ENCODE data around the gene TSPO. TPM values are rescaled to one million over a fixed set of nuclear protein-coding genes. Genes with fewer than 3 reads are reported as not detected.
"Not testable (repeated sequence)": the region's sequence is repeated elsewhere in the genome, so short reads cannot be mapped to it uniquely, and the experiment has no call there.

The TSPO gene
- total RNA-seq, 2 donors from 2014 or later, result 266 to 426 TPM

- Histone ChIP-seq H3K27ac (no peak overlapping the region), H3K9me3 (no peaks in the 10 kb centered on the region), H3K9ac (ENCODE audit: low read depth in 2 of 2, low read length in 2 of 2) (no peak overlapping the region), H3K27me3 (no peaks in the 10 kb centered on the region), H3K36me3 (peaks cover 3% of the 10 kb centered on the region), H3K4me1 (peaks cover 2% of the 10 kb centered on the region), H3K4me3 (no peak overlapping the region)
- intact Hi-C loops (cut with DNase I), result no loop called here
- no peak for DNase-seq
- TF ChIP-seq CTCF (IDR thresholded peaks at IDR 0.05), result no peak
Observed at GRCh38 chr22:43136801-43137200, 14.6 kb upstream of the TSPO start.

GRCh38 chr22:43142880-43143562 lies 8.3 kb upstream of the TSPO start, which contains the start of gene MCAT:
Gene MCAT (minus strand): TSS chr22:43143398. CDS start chr22:43143348, 50 bp downstream.
- H3K27me3 ChIP-seq, result no peaks in the 10 kb centered on the region
- H3K27ac ChIP-seq, result peak within 1 kb of the TSS; percentile 49
- no peaks in the 10 kb centered on the region for H3K36me3 ChIP-seq
- intact Hi-C loops (cut with DNase I), result no loop called here
- DNase-seq, result peak; percentile 85
- peaks cover 8% of the 10 kb centered on the region for H3K4me1 ChIP-seq
- peak within 1 kb of the TSS; percentile 79 to 91 for H3K9ac ChIP-seq (ENCODE audit: low read depth in 2 of 2, low read length in 2 of 2)
- no peaks in the 10 kb centered on the region for H3K9me3 ChIP-seq
- H3K4me3 ChIP-seq, result peak within 1 kb of the TSS; percentile 91
- TF ChIP-seq CTCF (IDR thresholded peaks at IDR 0.05), result no peak

- H3K36me3 ChIP-seq, result no peaks in the 10 kb centered on the region
- H3K27ac ChIP-seq, result no peak overlapping the region
- H3K4me1 ChIP-seq, result peaks cover 8% of the 10 kb centered on the region
- no peak for TF ChIP-seq CTCF (IDR thresholded peaks at IDR 0.05)
- no peak overlapping the region for H3K9ac ChIP-seq (ENCODE audit: low read depth in 2 of 2, low read length in 2 of 2)
- no peaks in the 10 kb centered on the region for H3K27me3 ChIP-seq
- no peak for DNase-seq
- H3K4me3 ChIP-seq, result no peak overlapping the region
- intact Hi-C loops (cut with DNase I), result no loop called here
- no peaks in the 10 kb centered on the region for H3K9me3 ChIP-seq
Observed at GRCh38 chr22:43144949-43145348, 6.4 kb upstream of the TSPO start.

- DNase-seq; H3K9ac ChIP-seq (ENCODE audit: low read depth in 2 of 2, low read length in 2 of 2); H3K4me1 ChIP-seq; H3K27ac ChIP-seq; intact Hi-C loops (cut with DNase I); H3K4me3 ChIP-seq; H3K9me3 ChIP-seq; H3K27me3 ChIP-seq; H3K36me3 ChIP-seq: not testable (repeated sequence)
Observed at GRCh38 chr22:43145371-43145770, 6.0 kb upstream of the TSPO start.

- H3K9ac ChIP-seq (ENCODE audit: low read depth in 2 of 2, low read length in 2 of 2), result not testable (repeated sequence)
Observed at GRCh38 chr22:43146332-43146731, 5.0 kb upstream of the TSPO start.

GRCh38 chr22:43147821-43148220 lies 3.5 kb upstream of the TSPO start:
- Histone ChIP-seq H3K4me3 (no peak overlapping the region), H3K9ac (ENCODE audit: low read depth in 2 of 2, low read length in 2 of 2) (no peak overlapping the region), H3K9me3 (no peaks in the 10 kb centered on the region), H3K4me1 (peaks cover 5% of the 10 kb centered on the region), H3K27me3 (no peaks in the 10 kb centered on the region), H3K36me3 (no peaks in the 10 kb centered on the region), H3K27ac (peak overlapping the region; percentile 38)
- TF ChIP-seq CTCF (IDR thresholded peaks at IDR 0.05), result no peak
- intact Hi-C loops (cut with DNase I), result no loop called here
- DNase-seq, result no peak

More at GRCh38 chr22:43146332-43146731, 5.0 kb upstream of the TSPO start:
- H3K9me3 ChIP-seq; H3K27ac ChIP-seq; H3K27me3 ChIP-seq; H3K36me3 ChIP-seq; intact Hi-C loops (cut with DNase I); DNase-seq; H3K4me3 ChIP-seq: not testable (repeated sequence)
- H3K4me1 ChIP-seq, result peaks cover 13% of the 10 kb centered on the region

Data from colonic mucosa (tissue), 4 donors.